Lung (tissue), 12 donors: ENCODE measurements around the gene SLIT1. TPM values are rescaled to one million over a fixed set of nuclear protein-coding genes. Genes with fewer than 3 reads are reported as not detected.

ENCODE experiments used
- ATAC-seq: fragments of 200-7000 bp; cut with Tn5 transposase; one replicate; pipeline ENCODE4 v1.9.1; 2020; ENCODE audit warnings: moderate number of reproducible peaks; ENCODE audit not compliant: insufficient read depth, low FRiP score
- DNase-seq, 3 donors: peaks; one replicate each; pipeline ENCODE4 v3.0.0-alpha.2; 2013 to 2017
- H3K27ac ChIP-seq, 2 donors: one replicate each; pipeline ENCODE4 v1.5.1; 2013; ENCODE audit warnings: mild to moderate bottlenecking in 2 of 2, moderate library complexity in 2 of 2, control low read depth in 1 of 2, inconsistent platforms in 1 of 2, low read depth in 1 of 2, low read length in 1 of 2
- H3K27me3 ChIP-seq, 3 donors: one replicate each; pipeline ENCODE4 v1.5.1; 2013; ENCODE audit warnings: low read length in 2 of 3; ENCODE audit not compliant: control insufficient read depth in 3 of 3, insufficient read depth in 3 of 3
- H3K36me3 ChIP-seq, 4 donors: one replicate each; pipeline ENCODE4 v1.5.1; 2013; ENCODE audit warnings: low read length in 4 of 4, mild to moderate bottlenecking in 1 of 4, moderate library complexity in 1 of 4; ENCODE audit not compliant: control insufficient read depth in 4 of 4, insufficient read depth in 4 of 4
- H3K4me1 ChIP-seq, 5 donors: one replicate each; pipeline ENCODE4 v1.5.1; 2013; ENCODE audit warnings: low read length in 5 of 5, mild to moderate bottlenecking in 2 of 5, moderate library complexity in 1 of 5; ENCODE audit not compliant: control insufficient read depth in 5 of 5, insufficient read depth in 5 of 5
- H3K4me3 ChIP-seq: one replicate; pipeline ENCODE4 v1.5.1; 2013; ENCODE audit warnings: mild to moderate bottlenecking, control low read depth, moderate library complexity
- H3K9ac ChIP-seq, 2 donors: one replicate each; pipeline ENCODE4 v1.5.1; 2013; ENCODE audit warnings: low read length in 2 of 2, control low read depth in 1 of 2; ENCODE audit not compliant: insufficient read depth in 1 of 2
- H3K9me3 ChIP-seq, 4 donors: one replicate each; pipeline ENCODE4 v1.5.1; 2013; ENCODE audit warnings: low read length in 3 of 4, mild to moderate bottlenecking in 1 of 4, moderate library complexity in 1 of 4; ENCODE audit not compliant: control insufficient read depth in 4 of 4, insufficient read depth in 3 of 4
- CTCF ChIP-seq: IDR thresholded peaks from 2 replicates; pipeline ENCODE4 v1.5.1; 2012; ENCODE audit warnings: mild to moderate bottlenecking; ENCODE audit errors: control extremely low read depth, extremely low read depth
- WGBS, 2 donors: extraction: QIAGEN DNeasy Blood & Tissue Kit; methylation state at CpG; one replicate each; pipeline ENCODE4 v1.1.7; 2013; 5-methylcytosine and 5-hydroxymethylcytosine counted together
- polyA plus RNA-seq, 2 donors: library from polyadenylated mRNA; stranded (reverse); fragments of 200-250 nt; gene quantifications; one replicate each; pipeline ENCODE4 v1.2.1, GENCODE V29; 2013
- total RNA-seq, 2 donors: library from RNA; depleted of rRNA in 1 of 2; stranded (reverse); fragments of >200 nt in 1 of 2; gene quantifications; one replicate each; pipeline ENCODE4 v1.2.1, GENCODE V29; 2014 to 2021
- donor health status: control.
- donor health status: control.
- donor health status: Bipolar disorder and iron deficiency.
- donor health status: healthy.
- donor health status: DM: yes; HTN: yes; CAD: no.

The SLIT1 gene
- total and polyA plus RNA-seq, 4 donors, result 0.39 to 5.6 (median 0.57) TPM

GRCh38 chr10:97140902-97141745 is 44.6 kb downstream of the SLIT1 start:
- H3K27me3 ChIP-seq, result no peaks in the 10 kb centered on the region
- peak overlapping the region in 1 of 2 donors; percentile 60 for H3K9ac ChIP-seq
- no peaks in the 10 kb centered on the region for H3K36me3 ChIP-seq
- no peak overlapping the region for H3K4me3 ChIP-seq
- peaks cover 0 to 2% (median 0%) of the 10 kb centered on the region in 4 donors for H3K9me3 ChIP-seq
- no peak overlapping the region for H3K27ac ChIP-seq
- no peak for TF ChIP-seq CTCF
- peaks cover 0 to 71% (median 23%) of the 10 kb centered on the region in 5 donors for H3K4me1 ChIP-seq
- ATAC-seq, result no peak
- WGBS, 2 donors, result 60 to 65% methylated on average over 23 of the region's 23 CpGs
- DNase-seq, result peak; percentile 82 to 91 (median 84)

GRCh38 chr10:97140049-97140846 is 45.5 kb downstream of the SLIT1 start:
- H3K9ac ChIP-seq, result peak overlapping the region in 1 of 2 donors; percentile 26

GRCh38 chr10:97139651-97140048 is 46.1 kb downstream of the SLIT1 start:
- Histone ChIP-seq H3K27me3 (no peaks in the 10 kb centered on the region), H3K27ac (no peak overlapping the region), H3K9ac (no peak overlapping the region), H3K4me3 (no peak overlapping the region), H3K36me3 (no peaks in the 10 kb centered on the region), H3K4me1 (peaks cover 0 to 62% (median 23%) of the 10 kb centered on the region in 5 donors), H3K9me3 (no peaks in the 10 kb centered on the region)
- 88 to 91% methylated on average over 6 of the region's 6 CpGs for WGBS, 2 donors
- no peak for TF ChIP-seq CTCF
- ATAC-seq, result no peak
- no peak for DNase-seq

More at GRCh38 chr10:97140049-97140846, 45.5 kb downstream of the SLIT1 start:
- Histone ChIP-seq H3K4me1 (peaks cover 0 to 63% (median 23%) of the 10 kb centered on the region in 5 donors), H3K36me3 (no peaks in the 10 kb centered on the region), H3K27ac (no peak overlapping the region), H3K9me3 (no peaks in the 10 kb centered on the region), H3K27me3 (no peaks in the 10 kb centered on the region), H3K4me3 (no peak overlapping the region)
- 22 to 37% methylated on average over 23 of the region's 23 CpGs for WGBS, 2 donors
- no peak for ATAC-seq
- no peak for TF ChIP-seq CTCF
- DNase-seq, result peak; percentile 74 to 90 (median 83)
